ENCODE results near the gene SMAGP. TPM values are rescaled to one million over a fixed set of nuclear protein-coding genes. Genes with fewer than 3 reads are reported as not detected.
A peak's percentile ranks its signal among the peaks of the same experiment; 100 is the strongest.

Gene SMAGP
- total and polyA plus RNA-seq, 2 of the 13 experiments (the other 11 are each of a cell fraction or from before 2014, with no cell fraction given), result 9.2 TPM

- 0 out of 2 replicates have a peak, but pooled peaks have one; percentile 14 for TF ChIP-seq ZSCAN25 (CRISPR knock-in tag; IDR thresholded peaks at IDR 0.05)
- TF ChIP-seq POLR2A (IDR thresholded peaks at IDR 0.05; ENCODE audit: insufficient read depth in 1 of 2, low read depth in 2 of 2, low read length in 2 of 2), result peak in 1 of 2 experiments; percentile 56; a peak in 2 of 4 replicates
- TF ChIP-seq REST (IDR thresholded peaks at IDR 0.05; ENCODE audit: borderline replicate concordance in 1 of 2, low read depth in 1 of 2, low read length in 2 of 2), result no peak
- no peak for TF ChIP-seq ZNF772 (CRISPR knock-in tag; IDR thresholded peaks at IDR 0.05)
- 0 out of 2 replicates have a peak, but pooled peaks have one; percentile 28 for TF ChIP-seq SP4 (CRISPR knock-in tag; IDR thresholded peaks at IDR 0.05)
- TF ChIP-seq ZFY (CRISPR knock-in tag; IDR thresholded peaks at IDR 0.05), result peak; percentile 60
- TF ChIP-seq GABPB1 (CRISPR knock-in tag; IDR thresholded peaks at IDR 0.05), result 0 out of 2 replicates have a peak, but pooled peaks have one; percentile 6
- peak; percentile 84 for TF ChIP-seq ZFX (CRISPR knock-in tag; IDR thresholded peaks at IDR 0.05; ENCODE audit: low read depth)
- no peak for TF ChIP-seq IRF1 (CRISPR knock-in tag; IDR thresholded peaks at IDR 0.05; ENCODE audit: low read depth)
- TF ChIP-seq RFXAP (CRISPR knock-in tag; IDR thresholded peaks at IDR 0.05; ENCODE audit: borderline replicate concordance), result 0 out of 2 replicates have a peak, but pooled peaks have one; percentile 21
- TF ChIP-seq ARID4A (CRISPR knock-in tag; IDR thresholded peaks at IDR 0.05; ENCODE audit: borderline replicate concordance), result 0 out of 2 replicates have a peak, but pooled peaks have one; percentile 17
- 0 out of 2 replicates have a peak, but pooled peaks have one; percentile 50 for TF ChIP-seq ZNF567 (CRISPR knock-in tag; IDR thresholded peaks at IDR 0.05; ENCODE audit: borderline replicate concordance)
- no peak for TF ChIP-seq HBP1 (CRISPR knock-in tag; IDR thresholded peaks at IDR 0.05; ENCODE audit: low read depth)
- no peak for TF ChIP-seq TAF15 (IDR thresholded peaks at IDR 0.05; ENCODE audit: low read depth, low read length, poor library complexity, severe bottlenecking)
- TF ChIP-seq ZFP91 (CRISPR knock-in tag; IDR thresholded peaks at IDR 0.05; ENCODE audit: borderline replicate concordance), result 0 out of 2 replicates have a peak, but pooled peaks have one; percentile 7
- 0 out of 2 replicates have a peak, but pooled peaks have one; percentile 26 for TF ChIP-seq ZNF350 (CRISPR knock-in tag; IDR thresholded peaks at IDR 0.05; ENCODE audit: borderline replicate concordance, low read depth)
- no peak for TF ChIP-seq CEBPG (CRISPR knock-in tag; IDR thresholded peaks at IDR 0.05)
Observed at GRCh38 chr12:51218607-51219161, 51.5 kb downstream of the SMAGP start (continued).

Data from HepG2 (cell line).